Panc1 (cell line): Measurements from ENCODE around the gene KCNIP4. TPM values are rescaled to one million over a fixed set of nuclear protein-coding genes. Genes with fewer than 3 reads are reported as not detected.

Source experiments
- ATAC-seq: fragments of 200-7000 bp; cut with Tn5 transposase; 2 replicates; pipeline ENCODE4 v1.9.1; 2020; ENCODE audit warnings: mild to moderate bottlenecking, moderate library complexity
- BruUV-seq: library from RNA; stranded (reverse); fragments of 400-500 nt; replicated peaks from 2 replicates; lab custom pipeline; 2021; lab: Mats Ljungman, UMichigan
- CTCF ChIA-PET: fragments of 300-600 bp; sonication (Branson Sonifier 250); formaldehyde crosslinking; loops from one replicate; lab custom pipeline; 2022; ENCODE audit warnings: antibody characterized with exemption; lab: Charles Lee
- POLR2A ChIA-PET: fragments of 300-600 bp; sonication (Branson Sonifier 250); formaldehyde crosslinking; loops from one replicate; lab custom pipeline; 2022; ENCODE audit warnings: antibody characterized with exemption; lab: Charles Lee
- DNase-seq: peaks from one replicate; pipeline ENCODE4 v3.0.0-alpha.2; 2010; ENCODE audit warnings: low read depth, low spot score
- H3K27ac ChIP-seq: 2 replicates; pipeline ENCODE4 v1.5.1; 2011; ENCODE audit warnings: mild to moderate bottlenecking, low read length, inconsistent platforms
- H3K27me3 ChIP-seq: fragments of 200-500 bp; sonication (Bioruptor generic); 2 replicates; pipeline ENCODE4 v1.6.0; 2014; ENCODE audit warnings: low read length, inconsistent platforms; ENCODE audit not compliant: control insufficient read depth, insufficient read depth
- H3K36me3 ChIP-seq: fragments of 200-500 bp; sonication (Bioruptor generic); 2 replicates; pipeline ENCODE4 v1.5.1; 2014; ENCODE audit warnings: inconsistent platforms, mild to moderate bottlenecking, low read length, moderate library complexity; ENCODE audit not compliant: control insufficient read depth, insufficient read depth
- H3K4me1 ChIP-seq: 2 replicates; pipeline ENCODE4 v1.5.1; 2011; ENCODE audit warnings: inconsistent platforms, mild to moderate bottlenecking, low read length, moderate library complexity; ENCODE audit not compliant: control insufficient read depth, insufficient read depth
- H3K4me3 ChIP-seq, 2 experiments: 2 replicates each; pipeline ENCODE4 v1.5.1; 2011 to 2012; ENCODE audit warnings: low read depth in 2 of 2, low read length in 2 of 2, mild to moderate bottlenecking in 2 of 2, inconsistent platforms in 1 of 2, moderate library complexity in 1 of 2
- H3K9me3 ChIP-seq: fragments of 200-500 bp; sonication (Bioruptor generic); 2 replicates; pipeline ENCODE4 v1.5.1; 2014; ENCODE audit warnings: low read depth, mild to moderate bottlenecking, inconsistent platforms, low read length, moderate library complexity; ENCODE audit not compliant: control insufficient read depth, insufficient read depth
- CTCF ChIP-seq: fragments of 450-650 bp; IDR thresholded peaks from 2 replicates; pipeline ENCODE4 v1.5.1; 2017; ENCODE audit warnings: mild to moderate bottlenecking
- POLR2AphosphoS5 ChIP-seq: IDR thresholded peaks from 2 replicates; pipeline ENCODE4 v1.6.1; 2012; ENCODE audit warnings: mild to moderate bottlenecking, low read depth, low read length, moderate library complexity
- REST ChIP-seq, 2 experiments: IDR thresholded peaks; 2 replicates each; pipeline ENCODE4 v1.6.1; 2011 to 2012; ENCODE audit warnings: low read depth in 2 of 2, control low read depth in 1 of 2, low read length in 1 of 2, mild to moderate bottlenecking in 1 of 2, moderate library complexity in 1 of 2; ENCODE audit not compliant: insufficient read depth in 1 of 2
- SIN3A ChIP-seq: IDR thresholded peaks from 2 replicates; pipeline ENCODE4 v1.6.1; 2012; ENCODE audit warnings: low read depth, mild to moderate bottlenecking, low read length, moderate library complexity, borderline replicate concordance; ENCODE audit not compliant: insufficient read depth
- TCF7L2 ChIP-seq: IDR thresholded peaks from 2 replicates; pipeline ENCODE4 v1.6.1; 2011; ENCODE audit warnings: mild to moderate bottlenecking, low read depth, low read length, inconsistent platforms
- in situ Hi-C: cut with HindIII; loops from 2 replicates; pipeline ENCODE4 v1.10.0; 2016; ENCODE audit warnings: low sequenced_read_pairs, low pct_unique_long_range_greater_than_20kb
- intact Hi-C: fragments of 100-400 bp; cut with micrococcal nuclease; formaldehyde crosslinking; loops from one replicate; pipeline ENCODE4 v1.10.0; 2022; ENCODE audit not compliant: unreplicated experiment
- total RNA-seq: library from RNA; stranded (reverse); gene quantifications from one replicate; pipeline ENCODE4 v1.2.1, GENCODE V29; 2021; ENCODE audit not compliant: unreplicated experiment

The KCNIP4 gene
- total RNA-seq, 1 experiment from 2014 or later: not detected

GRCh38 chr4:21757248-21757647 lies 191.3 kb downstream of the KCNIP4 start:
- no TSS peak for BruUV-seq
- Histone ChIP-seq H3K36me3 (no peaks in the 10 kb centered on the region), H3K4me3 (no peak overlapping the region), H3K4me1 (no peaks in the 10 kb centered on the region), H3K9me3 (no peaks in the 10 kb centered on the region), H3K27ac (no peak overlapping the region), H3K27me3 (no peaks in the 10 kb centered on the region)
- ATAC-seq (no peak), DNase-seq (no peak)
- ChIA-PET POLR2A (no interaction called here), CTCF (no interaction called here)
- in situ Hi-C loops: no loop called here
- TF ChIP-seq REST (IDR thresholded peaks at IDR 0.05; ENCODE audit: insufficient read depth in 1 of 2, low read depth in 2 of 2, low read length in 1 of 2): no peak
- TF ChIP-seq TCF7L2: no peak
- TF ChIP-seq SIN3A: no peak
- intact Hi-C loops: no loop called here

GRCh38 chr4:21753084-21753760 lies 195.3 kb downstream of the KCNIP4 start:
- intact Hi-C loops (no loop called here), in situ Hi-C loops (no loop called here)
- no peak overlapping the region for H3K27ac ChIP-seq
- ATAC-seq: no peak
- BruUV-seq: no TSS peak
- CTCF ChIA-PET: no interaction called here
- POLR2A ChIA-PET: no interaction called here
- DNase-seq: no peak
- no peak overlapping the region for H3K4me3 ChIP-seq
- no peaks in the 10 kb centered on the region for H3K27me3 ChIP-seq
- no peak for TF ChIP-seq REST (IDR thresholded peaks at IDR 0.05; ENCODE audit: insufficient read depth in 1 of 2, low read depth in 2 of 2, low read length in 1 of 2)
- no peak for TF ChIP-seq POLR2AphosphoS5
- no peak for TF ChIP-seq SIN3A
- TF ChIP-seq CTCF: no peak
- TF ChIP-seq TCF7L2: no peak
- no peaks in the 10 kb centered on the region for H3K4me1 ChIP-seq
- H3K9me3 ChIP-seq: no peaks in the 10 kb centered on the region
- no peaks in the 10 kb centered on the region for H3K36me3 ChIP-seq
